Measurements from ENCODE around the gene CANT1.

GRCh38 chr17:79014158-79014758 is 4.7 kb upstream of the CANT1 start:
- TF ChIP-seq POLR2A (IDR thresholded peaks at IDR 0.05) (no peak), EP300 (IDR thresholded peaks at IDR 0.05) (no peak)
